ENCODE data around the gene FAM210A. TPM values are rescaled to one million over a fixed set of nuclear protein-coding genes. Genes with fewer than 3 reads are reported as not detected.

The FAM210A gene
- total and polyA plus RNA-seq, 2 of the 4 experiments (the other 2 are of a cell fraction) = 9.8 to 25.3 TPM

DNA sequence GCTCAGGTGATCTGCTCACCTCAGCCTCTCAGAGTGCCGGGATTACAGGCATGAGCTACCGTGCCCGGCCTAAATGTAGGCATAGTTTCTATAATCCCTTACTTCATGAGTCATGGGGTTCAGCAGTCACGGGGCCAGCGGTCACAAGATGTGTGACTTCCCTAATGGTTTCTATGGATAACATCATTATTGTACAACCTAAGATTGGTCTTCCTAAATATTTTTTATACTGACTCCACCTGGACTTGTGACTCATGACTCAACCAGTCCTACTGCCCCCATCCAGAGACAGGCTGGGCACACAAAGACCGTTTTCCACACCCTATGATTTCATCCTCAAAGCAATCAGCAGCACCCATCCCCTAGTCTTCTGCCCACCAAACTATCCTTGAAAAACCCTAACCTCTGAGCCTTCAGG lies 15.9 kb downstream of the FAM210A start:
- H3K4me2 ChIP-seq (ENCODE audit: low read depth, low read length) = no peak overlapping the region
- no peak overlapping the region for H3K4ac ChIP-seq (ENCODE audit: low read depth, low read length)
- BruUV-seq (replicated peaks) = no TSS peak
- H2BK120ac ChIP-seq (ENCODE audit: low read depth, low read length) = no peak overlapping the region
- no peak overlapping the region for H2BK15ac ChIP-seq (ENCODE audit: low read depth, low read length)
- peaks cover 32 to 40% of the 10 kb centered on the region in 2 experiments for H3K79me1 ChIP-seq (ENCODE audit: low read depth in 1 of 2, low read length in 2 of 2)
- peak; percentile 22 for DNase-seq
- TF ChIP-seq, protein P1, sequence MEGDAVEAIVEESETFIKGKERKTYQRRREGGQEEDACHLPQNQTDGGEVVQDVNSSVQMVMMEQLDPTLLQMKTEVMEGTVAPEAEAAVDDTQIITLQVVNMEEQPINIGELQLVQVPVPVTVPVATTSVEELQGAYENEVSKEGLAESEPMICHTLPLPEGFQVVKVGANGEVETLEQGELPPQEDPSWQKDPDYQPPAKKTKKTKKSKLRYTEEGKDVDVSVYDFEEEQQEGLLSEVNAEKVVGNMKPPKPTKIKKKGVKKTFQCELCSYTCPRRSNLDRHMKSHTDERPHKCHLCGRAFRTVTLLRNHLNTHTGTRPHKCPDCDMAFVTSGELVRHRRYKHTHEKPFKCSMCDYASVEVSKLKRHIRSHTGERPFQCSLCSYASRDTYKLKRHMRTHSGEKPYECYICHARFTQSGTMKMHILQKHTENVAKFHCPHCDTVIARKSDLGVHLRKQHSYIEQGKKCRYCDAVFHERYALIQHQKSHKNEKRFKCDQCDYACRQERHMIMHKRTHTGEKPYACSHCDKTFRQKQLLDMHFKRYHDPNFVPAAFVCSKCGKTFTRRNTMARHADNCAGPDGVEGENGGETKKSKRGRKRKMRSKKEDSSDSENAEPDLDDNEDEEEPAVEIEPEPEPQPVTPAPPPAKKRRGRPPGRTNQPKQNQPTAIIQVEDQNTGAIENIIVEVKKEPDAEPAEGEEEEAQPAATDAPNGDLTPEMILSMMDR (conservative IDR thresholded peaks at IDR 0.05; ENCODE audit: low read depth, low read length) = no peak
- no peak for TF ChIP-seq BHLHE40 (IDR thresholded peaks at IDR 0.05; ENCODE audit: low read depth, low read length)
- no peak for TF ChIP-seq POLR2A (IDR thresholded peaks at IDR 0.05; ENCODE audit: low read depth, low read length)
- TF ChIP-seq CEBPB (IDR thresholded peaks at IDR 0.05; ENCODE audit: low read depth, low read length) = no peak
- no peak for TF ChIP-seq FOS (IDR thresholded peaks at IDR 0.05; ENCODE audit: low read depth, low read length)
- TF ChIP-seq CHD1 (IDR thresholded peaks at IDR 0.05; ENCODE audit: low read depth, low read length) = no peak
- TF ChIP-seq MAZ (IDR thresholded peaks at IDR 0.05; ENCODE audit: borderline replicate concordance, low read depth, low read length) = no peak
- no peaks in the 10 kb centered on the region for H3K36me3 ChIP-seq (ENCODE audit: control insufficient read depth, insufficient read depth, low read length)
- in situ Hi-C loops (cut with MboI; ENCODE audit: low sequenced_read_pairs) = no loop called here
- no peak for ATAC-seq (ENCODE audit: low read depth)
- no peak overlapping the region for H3K4me3 ChIP-seq (ENCODE audit: insufficient read depth, low read depth, low read length)
- no peaks in the 10 kb centered on the region for H3K27me3 ChIP-seq (ENCODE audit: control insufficient read depth, insufficient read depth, low read length)
- no peak overlapping the region for H3K27ac ChIP-seq (ENCODE audit: insufficient read depth, low read length)
- H3K18ac ChIP-seq (ENCODE audit: low read depth, low read length) = no peak overlapping the region
- dilution Hi-C loops (cut with HindIII; ENCODE audit: low sequenced_read_pairs, unreplicated experiment) = no loop called here
- ChIA-PET POLR2A (ENCODE audit: unreplicated experiment) (no interaction called here), CTCF (no interaction called here)
- H2AK5ac ChIP-seq (ENCODE audit: low read depth, low read length) = no peak overlapping the region
- H4K8ac ChIP-seq (ENCODE audit: low read depth in 2 of 2, low read length in 2 of 2) = no peak overlapping the region
- H3K14ac ChIP-seq (replicated peaks; ENCODE audit: low read depth, low read length) = no peak overlapping the region
- H2BK5ac ChIP-seq (ENCODE audit: low read depth, low read length, poor library complexity, severe bottlenecking) = no peak overlapping the region
- WGBS, 2 experiments (ENCODE audit: extremely low coverage in 2 of 2, insufficient read length in 1 of 2) = no CpG with 5 or more reads among the region's 6 CpGs
- no peak overlapping the region for H2AFZ ChIP-seq (replicated peaks; ENCODE audit: low read length, poor library complexity)
- H4K5ac ChIP-seq (ENCODE audit: low read depth, low read length) = no peak overlapping the region
- H4K91ac ChIP-seq (ENCODE audit: insufficient read depth, low read depth, low read length) = no peak overlapping the region
- no peak overlapping the region for H3K9ac ChIP-seq (ENCODE audit: low read depth, low read length)
- peaks cover 12% of the 10 kb centered on the region for H4K20me1 ChIP-seq (ENCODE audit: insufficient read depth, low read length)
- intact Hi-C loops (cut with micrococcal nuclease) = no loop called here
- H3K9me1 ChIP-seq (ENCODE audit: insufficient read depth, low read length) = no peaks in the 10 kb centered on the region; the same call in 1 of the 2 replicates
- H3K56ac ChIP-seq (ENCODE audit: extremely low read depth, insufficient read depth, low read length) = no peak overlapping the region
- H2AK9ac ChIP-seq (replicated peaks; ENCODE audit: low read depth, low read length, poor library complexity) = no peak overlapping the region
- no peak overlapping the region for H2BK20ac ChIP-seq (ENCODE audit: low read depth, low read length)
- no peaks in the 10 kb centered on the region for H3K4me1 ChIP-seq (ENCODE audit: control insufficient read depth, insufficient read depth, low read length)
- H3K23ac ChIP-seq (ENCODE audit: low read depth, low read length) = no peak overlapping the region
- H3K9me3 ChIP-seq (ENCODE audit: control insufficient read depth, insufficient read depth, low read length) = no peaks in the 10 kb centered on the region

Data from IMR-90 (cell line).